ENCODE data around the gene PCLAF.

The PCLAF gene

GRCh38 chr15:64381000-64381751, at the start of gene PCLAF:
Gene PCLAF, minus strand, starts transcription at chr15:64381441. Its CDS starts 70 bp downstream, at chr15:64381371.
- TF ChIP-seq CTCF (IDR thresholded peaks at IDR 0.05; ENCODE audit: low read depth, low read length, missing control alignments): no peak
- H3K4me3 ChIP-seq (replicated peaks; ENCODE audit: low read depth, low read length): peak within 1 kb of the TSS; percentile 75
- DNase-seq (ENCODE audit: extremely low read depth, low read depth): peak; percentile 90

GRCh38 chr15:64430000-64430735, 48.9 kb upstream of the PCLAF start:
- TF ChIP-seq CTCF (IDR thresholded peaks at IDR 0.05; ENCODE audit: low read depth, low read length, missing control alignments): no peak
- no peak overlapping the region for H3K4me3 ChIP-seq (replicated peaks; ENCODE audit: low read depth, low read length)
- peak; percentile 88 for DNase-seq (ENCODE audit: extremely low read depth, low read depth)

GRCh38 chr15:64429448-64429847, 48.2 kb upstream of the PCLAF start:
- DNase-seq (ENCODE audit: extremely low read depth, low read depth): no peak
- TF ChIP-seq CTCF (IDR thresholded peaks at IDR 0.05; ENCODE audit: low read depth, low read length, missing control alignments): no peak
- no peak overlapping the region for H3K4me3 ChIP-seq (replicated peaks; ENCODE audit: low read depth, low read length)

GRCh38 chr15:64426845-64427465, 45.7 kb upstream of the PCLAF start:
- no peak overlapping the region for H3K4me3 ChIP-seq (replicated peaks; ENCODE audit: low read depth, low read length)
- no peak for TF ChIP-seq CTCF (IDR thresholded peaks at IDR 0.05; ENCODE audit: low read depth, low read length, missing control alignments)
- no peak for DNase-seq (ENCODE audit: extremely low read depth, low read depth)

GRCh38 chr15:64425221-64425620, 44.0 kb upstream of the PCLAF start:
- no peak for DNase-seq (ENCODE audit: extremely low read depth, low read depth)
- H3K4me3 ChIP-seq (replicated peaks; ENCODE audit: low read depth, low read length): no peak overlapping the region
- no peak for TF ChIP-seq CTCF (IDR thresholded peaks at IDR 0.05; ENCODE audit: low read depth, low read length, missing control alignments)

GRCh38 chr15:64423970-64424369, 42.7 kb upstream of the PCLAF start:
- DNase-seq (ENCODE audit: extremely low read depth, low read depth): no peak
- no peak overlapping the region for H3K4me3 ChIP-seq (replicated peaks; ENCODE audit: low read depth, low read length)
- no peak for TF ChIP-seq CTCF (IDR thresholded peaks at IDR 0.05; ENCODE audit: low read depth, low read length, missing control alignments)

All from HFF-Myc (cell line).